Muscle of leg (tissue), 11 donors: ENCODE measurements around the gene ZNF544. TPM values are rescaled to one million over a fixed set of nuclear protein-coding genes. Genes with fewer than 3 reads are reported as not detected.

Experiments
- DNase-seq: peaks from one replicate; pipeline ENCODE4 v3.0.0; 2013
- H3K27ac ChIP-seq: one replicate; pipeline ENCODE4 v1.5.1; 2013; ENCODE audit warnings: mild to moderate bottlenecking, low read length, control low read depth
- H3K27me3 ChIP-seq: one replicate; pipeline ENCODE4 v1.6.1; 2013; ENCODE audit warnings: low read length; ENCODE audit not compliant: control insufficient read depth, insufficient read depth
- H3K36me3 ChIP-seq: one replicate; pipeline ENCODE4 v1.6.1; 2013; ENCODE audit warnings: low read length; ENCODE audit not compliant: control insufficient read depth, insufficient read depth
- H3K4me1 ChIP-seq: one replicate; pipeline ENCODE4 v1.6.1; 2013; ENCODE audit warnings: low read length; ENCODE audit not compliant: control insufficient read depth, insufficient read depth
- H3K4me3 ChIP-seq: one replicate; pipeline ENCODE4 v1.5.1; 2013; ENCODE audit warnings: low read length, control low read depth
- H3K9me3 ChIP-seq: replicated peaks from 2 replicates; pipeline ENCODE4 v1.6.1; 2013; ENCODE audit warnings: low read depth, low read length; ENCODE audit not compliant: control insufficient read depth
- WGBS: methylation state at CpG from one replicate; pipeline ENCODE4 v1.1.5; 2013; ENCODE audit warnings: missing lambda C conversion rate; ENCODE audit not compliant: insufficient coverage; 5-methylcytosine and 5-hydroxymethylcytosine counted together
- polyA plus RNA-seq, 8 donors: library from polyadenylated mRNA; unstranded; fragments of 120-200 nt; gene quantifications; one replicate each; pipeline versions ENCODE4 v1.2.1 to v1.2.3, GENCODE V29; 2013; ENCODE audit warnings: inconsistent platforms in 1 of 8, low replicate concordance in 1 of 8; ENCODE audit not compliant: insufficient read length in 8 of 8, insufficient read depth in 1 of 8
- total RNA-seq: library from RNA; stranded (reverse); fragments of 120-200 nt; gene quantifications from one replicate; pipeline ENCODE4 v1.2.4, GENCODE V29; 2013

ZNF544 gene
- total and polyA plus RNA-seq, 9 donors: 13.2 to 24.2 (median 16.3) TPM

DNA sequence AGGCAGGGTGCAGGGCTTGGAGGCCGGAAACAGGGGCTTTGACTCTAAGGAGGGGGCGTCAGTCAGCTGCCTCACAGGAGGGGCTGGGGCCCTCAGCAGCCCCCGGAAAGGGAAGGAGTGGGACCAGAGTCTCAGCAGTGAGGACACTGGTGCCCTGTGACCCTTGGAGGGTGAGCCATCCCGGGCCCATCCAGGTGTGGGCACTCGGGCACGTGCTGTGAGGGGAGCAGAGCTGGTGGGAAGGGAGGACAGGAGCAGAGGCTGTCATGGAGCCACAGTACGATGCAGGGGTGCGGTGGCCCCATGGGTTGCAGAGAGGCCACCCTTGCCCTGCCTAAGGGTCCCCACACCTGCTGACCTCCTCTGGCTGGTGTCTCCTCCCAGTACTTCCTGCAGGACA is 19.1 kb upstream of the ZNF544 start:
- no peak overlapping the region for H3K4me3 ChIP-seq
- peaks cover 2% of the 10 kb centered on the region for H3K27me3 ChIP-seq
- H3K27ac ChIP-seq: no peak overlapping the region
- H3K9me3 ChIP-seq: peaks cover 95% of the 10 kb centered on the region
- no peak for DNase-seq
- H3K36me3 ChIP-seq: peaks cover 71% of the 10 kb centered on the region
- WGBS: 100% methylated on average over 7 of the region's 8 CpGs
- H3K4me1 ChIP-seq: no peaks in the 10 kb centered on the region

- Histone ChIP-seq H3K4me1 (no peaks in the 10 kb centered on the region), H3K4me3 (no peak overlapping the region), H3K9me3 (peaks cover 93% of the 10 kb centered on the region), H3K27me3 (no peaks in the 10 kb centered on the region), H3K36me3 (peaks cover 59% of the 10 kb centered on the region), H3K27ac (no peak overlapping the region)
- no peak for DNase-seq
- WGBS: 97% methylated on average over 12 of the region's 17 CpGs
Measured at GRCh38 chr19:58212336-58213074, 16.2 kb upstream of the ZNF544 start.

DNA sequence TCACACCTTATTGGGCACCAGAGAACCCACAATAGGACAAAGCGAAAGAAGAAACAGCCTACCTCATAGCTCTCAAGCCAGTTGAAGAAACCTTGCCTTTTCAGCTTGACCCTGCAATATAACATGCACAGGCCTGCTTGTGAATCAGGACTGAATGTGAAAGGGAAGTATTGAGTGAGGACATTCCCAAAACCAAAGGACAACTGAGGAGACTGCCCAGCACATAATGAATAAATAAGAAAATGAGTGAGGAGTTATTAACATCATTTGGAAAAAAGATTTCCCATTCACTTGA is 15.7 kb upstream of the ZNF544 start:
- no peak for DNase-seq
- Histone ChIP-seq H3K9me3 (peaks cover 93% of the 10 kb centered on the region), H3K4me1 (no peaks in the 10 kb centered on the region), H3K4me3 (no peak overlapping the region), H3K27me3 (no peaks in the 10 kb centered on the region), H3K36me3 (peaks cover 54% of the 10 kb centered on the region), H3K27ac (no peak overlapping the region)
- no CpG with 5 or more reads among the region's 1 CpG for WGBS

DNA sequence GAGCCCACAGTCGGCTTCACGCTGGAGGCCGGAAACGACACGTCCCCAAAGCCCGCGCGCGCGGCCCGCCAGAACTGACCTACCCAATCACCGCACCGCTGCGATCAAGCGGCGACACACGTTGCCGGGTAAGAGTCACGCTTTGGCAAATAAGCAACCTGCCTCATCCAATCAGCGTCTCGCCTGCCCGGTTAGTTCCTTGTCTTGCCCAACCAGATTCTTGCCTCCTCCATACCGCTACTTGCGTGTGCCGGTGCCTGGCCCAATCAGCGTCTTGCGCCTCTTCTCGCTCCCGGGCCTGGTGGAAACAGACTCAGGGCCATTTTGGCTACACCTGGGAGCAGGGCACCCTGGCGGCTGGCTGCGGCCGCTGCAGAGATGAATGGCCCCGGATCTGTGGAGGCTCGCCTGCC is 11.6 kb upstream of the ZNF544 start:
- H3K36me3 ChIP-seq: peaks cover 16% of the 10 kb centered on the region
- no peak for DNase-seq
- WGBS: 51% methylated on average over 31 of the region's 34 CpGs
- no peaks in the 10 kb centered on the region for H3K27me3 ChIP-seq
- no peaks in the 10 kb centered on the region for H3K4me1 ChIP-seq
- H3K4me3 ChIP-seq: no peak overlapping the region
- H3K9me3 ChIP-seq: peaks cover 58% of the 10 kb centered on the region
- H3K27ac ChIP-seq: no peak overlapping the region

GRCh38 chr19:58217607-58218391 is 10.9 kb upstream of the ZNF544 start:
- no peaks in the 10 kb centered on the region for H3K4me1 ChIP-seq
- no peak for DNase-seq
- H3K27ac ChIP-seq: no peak overlapping the region
- H3K27me3 ChIP-seq: no peaks in the 10 kb centered on the region
- no peak overlapping the region for H3K4me3 ChIP-seq
- H3K36me3 ChIP-seq: peaks cover 9% of the 10 kb centered on the region
- WGBS: 95% methylated on average over 19 of the region's 25 CpGs
- H3K9me3 ChIP-seq: peaks cover 51% of the 10 kb centered on the region

GRCh38 chr19:58218899-58219298 is 9.8 kb upstream of the ZNF544 start:
- Histone ChIP-seq H3K4me3 (no peak overlapping the region), H3K9me3 (peaks cover 48% of the 10 kb centered on the region)
- WGBS: 54% methylated on average over 9 of the region's 9 CpGs

GRCh38 chr19:58227964-58228584 is 640 bp upstream of the ZNF544 start:
- peak overlapping the region; percentile 94 for H3K4me3 ChIP-seq
- H3K4me1 ChIP-seq: peaks cover 14% of the 10 kb centered on the region
- DNase-seq: no peak
- H3K9me3 ChIP-seq: peaks cover 17% of the 10 kb centered on the region
- H3K27me3 ChIP-seq: no peaks in the 10 kb centered on the region
- H3K27ac ChIP-seq: peak overlapping the region; percentile 93
- H3K36me3 ChIP-seq: peaks cover 33% of the 10 kb centered on the region
- 4% methylated on average over 23 of the region's 23 CpGs for WGBS

More at GRCh38 chr19:58218899-58219298, 9.8 kb upstream of the ZNF544 start:
- Histone ChIP-seq H3K36me3 (peaks cover 3% of the 10 kb centered on the region), H3K4me1 (no peaks in the 10 kb centered on the region), H3K27me3 (no peaks in the 10 kb centered on the region), H3K27ac (no peak overlapping the region)
- no peak for DNase-seq

DNA sequence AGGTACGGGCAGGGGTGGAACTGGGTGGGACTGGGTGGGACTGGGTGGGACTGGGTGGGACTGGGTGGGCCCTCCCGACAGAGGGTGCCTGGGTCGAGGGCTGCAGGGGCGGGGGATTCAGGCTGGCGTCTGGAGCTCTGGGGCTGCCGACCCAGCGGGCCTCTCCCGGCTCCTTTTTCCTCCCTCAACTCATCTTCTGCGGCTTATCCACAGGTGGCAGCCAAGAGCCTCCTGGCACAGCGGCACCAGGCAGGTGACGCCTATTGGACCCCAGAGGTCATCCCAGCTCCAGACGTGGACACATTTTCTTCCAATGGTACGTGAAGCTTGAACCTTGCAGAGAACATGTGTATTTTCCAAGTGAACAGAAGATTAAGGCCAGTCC is 533 bp downstream of the ZNF544 start:
- Histone ChIP-seq H3K4me1 (peaks cover 14% of the 10 kb centered on the region), H3K27me3 (no peaks in the 10 kb centered on the region), H3K36me3 (peaks cover 43% of the 10 kb centered on the region), H3K27ac (peak overlapping the region; percentile 93), H3K9me3 (peaks cover 20% of the 10 kb centered on the region), H3K4me3 (peak overlapping the region; percentile 94)
- peak; percentile 39 for DNase-seq
- 10% methylated on average over 6 of the region's 13 CpGs for WGBS

GRCh38 chr19:58237324-58237723 is 8.6 kb downstream of the ZNF544 start:
- no peak for DNase-seq
- H3K27me3 ChIP-seq: no peaks in the 10 kb centered on the region
- WGBS: 95% methylated on average over 10 of the region's 10 CpGs
- H3K27ac ChIP-seq: no peak overlapping the region
- H3K4me3 ChIP-seq: no peak overlapping the region
- H3K4me1 ChIP-seq: no peaks in the 10 kb centered on the region
- peaks cover 68% of the 10 kb centered on the region for H3K36me3 ChIP-seq
- peaks cover 64% of the 10 kb centered on the region for H3K9me3 ChIP-seq

DNA sequence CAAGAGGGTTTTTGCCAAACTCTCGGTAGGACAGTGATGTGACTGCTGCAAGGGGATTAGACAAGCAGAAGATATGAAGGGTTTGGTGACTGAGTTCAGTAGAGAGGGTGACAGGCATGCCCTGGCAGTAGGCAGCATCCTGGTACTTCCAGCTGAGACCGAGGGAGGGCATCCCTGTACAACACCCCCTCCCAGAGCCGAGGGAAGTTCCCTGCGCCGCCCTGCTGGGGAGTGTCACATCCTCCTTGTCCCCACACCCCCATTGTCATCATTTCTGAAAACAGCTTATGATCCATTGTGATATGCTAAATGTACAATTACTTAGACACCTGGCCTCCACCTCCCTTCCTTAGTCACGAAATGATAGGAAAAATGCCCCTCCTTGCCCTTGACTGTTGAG is 14.6 kb downstream of the ZNF544 start:
- H3K4me3 ChIP-seq: no peak overlapping the region

More for the DNA sequence above, 14.6 kb downstream of the ZNF544 start:
- Histone ChIP-seq H3K36me3 (peaks cover 88% of the 10 kb centered on the region), H3K27me3 (no peaks in the 10 kb centered on the region), H3K27ac (no peak overlapping the region), H3K9me3 (peaks cover 86% of the 10 kb centered on the region), H3K4me1 (no peaks in the 10 kb centered on the region)
- WGBS: 91% methylated on average over 2 of the region's 6 CpGs
- no peak for DNase-seq
